ENCODE data around the gene PRKAR2A.

GRCh38 chr3:48826451-48826850 is 21.2 kb downstream of the PRKAR2A start:
- TF ChIP-seq CTCF (IDR thresholded peaks at IDR 0.05; ENCODE audit: insufficient read depth, low read length) (no peak), SPI1 (IDR thresholded peaks at IDR 0.05; ENCODE audit: borderline replicate concordance, low read depth) (no peak), REST (IDR thresholded peaks at IDR 0.05; ENCODE audit: insufficient replicate concordance, low read depth) (no peak)
